Left lung (tissue), 10 donors: ENCODE data around the gene LATS2. TPM values are rescaled to one million over a fixed set of nuclear protein-coding genes. Genes with fewer than 3 reads are reported as not detected.
A peak's percentile ranks its signal among the peaks of the same experiment; 100 is the strongest.

Experiments used
- ATAC-seq: fragments of 200-7000 bp; cut with Tn5 transposase; one replicate; pipeline ENCODE4 v1.9.1; 2020; ENCODE audit warnings: moderate library complexity
- DNase-seq, 4 donors: peaks; one replicate each; pipeline ENCODE4 v3.0.0-alpha.2; 2013 to 2020
- H3K27ac ChIP-seq, 2 donors: fragments of 200-600 bp; sonication (generic) in 1 of 2; one replicate each; pipeline versions ENCODE4 v1.5.0 to v1.8.0; 2020 to 2021
- H3K27me3 ChIP-seq, 2 donors: fragments of 200-600 bp; sonication (generic) in 1 of 2; one replicate each; pipeline versions ENCODE4 v1.5.0 to v1.8.0; 2020 to 2021
- H3K36me3 ChIP-seq, 2 donors: fragments of 200-600 bp; sonication (generic) in 1 of 2; one replicate each; pipeline versions ENCODE4 v1.5.0 to v1.8.0; 2020 to 2021
- H3K4me1 ChIP-seq, 2 donors: fragments of 200-600 bp; one replicate each; pipeline ENCODE4 v1.8.0; 2021
- H3K4me3 ChIP-seq, 2 donors: fragments of 200-600 bp; sonication (generic) in 1 of 2; one replicate each; pipeline versions ENCODE4 v1.5.0 to v1.8.0; 2020 to 2021; ENCODE audit warnings: mild to moderate bottlenecking in 1 of 2
- H3K9me3 ChIP-seq, 2 donors: fragments of 200-600 bp; sonication (generic) in 1 of 2; one replicate each; pipeline versions ENCODE4 v1.5.0 to v1.8.0; 2020 to 2021
- CTCF ChIP-seq, 2 donors: fragments of 200-600 bp; sonication (generic) in 1 of 2; IDR thresholded peaks; one replicate each; pipeline versions ENCODE4 v1.5.0 to v1.8.0; 2021; ENCODE audit warnings: antibody characterized with exemption in 2 of 2
- intact Hi-C, 2 donors: fragments of 100-400 bp; cut with DNase I; formaldehyde crosslinking; loops; one replicate each; pipeline versions ENCODE4 v1.11.2 to v1.14.2; 2022
- polyA plus RNA-seq, 6 donors: library from polyadenylated mRNA; unstranded; fragments of 120-200 nt; gene quantifications; one replicate each; pipeline ENCODE4 v1.2.1, GENCODE V29; 2013; ENCODE audit not compliant: insufficient read length in 6 of 6
- total RNA-seq, 2 donors: library from RNA; stranded (reverse); fragmentation: NEBNext Ultra II Directional; extraction: Animal tissue kit (Norgen Biotek cat#: 25700); gene quantifications; one replicate each; pipeline ENCODE4 v1.2.1, GENCODE V29; 2021
- donor health status: DM: no; HTN: yes; CAD: no.
- donor health status: DM: no; HTN: no; CAD: no.

The LATS2 gene
- total and polyA plus RNA-seq, 8 donors: 13.2 to 31.9 (median 17.0) TPM

DNA sequence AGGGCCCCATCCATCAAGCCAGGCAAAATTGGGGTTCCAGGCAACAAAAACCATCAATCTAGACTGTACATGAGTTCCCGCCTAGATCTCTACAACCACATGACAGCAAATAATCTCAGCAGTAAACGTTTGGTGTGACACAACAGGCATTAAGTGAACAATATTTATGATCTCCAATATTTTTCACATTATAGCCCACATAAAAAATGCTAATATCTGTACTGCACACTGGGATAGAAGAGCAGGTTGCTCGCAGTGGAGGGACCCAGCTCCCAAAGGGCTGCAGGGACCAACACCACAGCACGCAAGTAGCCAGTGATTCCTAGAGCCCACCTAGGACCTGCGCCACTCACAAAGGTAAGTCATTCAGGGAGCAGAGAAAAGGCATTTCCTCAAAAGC lies 25.9 kb downstream of the LATS2 start:
- Histone ChIP-seq H3K27ac (peak overlapping the region in 1 of 2 donors; percentile 80), H3K36me3 (no peaks in the 10 kb centered on the region), H3K27me3 (no peaks in the 10 kb centered on the region), H3K9me3 (no peaks in the 10 kb centered on the region), H3K4me3 (no peak overlapping the region), H3K4me1 (peaks cover 37 to 86% of the 10 kb centered on the region in 2 donors)
- DNase-seq: no peak
- intact Hi-C loops: no loop called here
- no peak for TF ChIP-seq CTCF (IDR thresholded peaks at IDR 0.05)
- no peak for ATAC-seq

GRCh38 chr13:21034603-21035191 lies 26.7 kb downstream of the LATS2 start:
- no peak for TF ChIP-seq CTCF (IDR thresholded peaks at IDR 0.05)
- H3K9me3 ChIP-seq: no peaks in the 10 kb centered on the region
- peak overlapping the region; percentile 71 to 80 for H3K27ac ChIP-seq
- DNase-seq (no peak), ATAC-seq (peak; percentile 7)
- peaks cover 37 to 78% of the 10 kb centered on the region in 2 donors for H3K4me1 ChIP-seq
- H3K27me3 ChIP-seq: no peaks in the 10 kb centered on the region
- intact Hi-C loops: no loop called here
- H3K4me3 ChIP-seq: no peak overlapping the region
- H3K36me3 ChIP-seq: no peaks in the 10 kb centered on the region

GRCh38 chr13:21033856-21034602 lies 27.4 kb downstream of the LATS2 start:
- intact Hi-C loops: no loop called here
- no peak for TF ChIP-seq CTCF (IDR thresholded peaks at IDR 0.05)
- H3K9me3 ChIP-seq: no peaks in the 10 kb centered on the region
- H3K4me1 ChIP-seq: peaks cover 37 to 71% of the 10 kb centered on the region in 2 donors
- peak overlapping the region; percentile 71 to 80 for H3K27ac ChIP-seq
- H3K4me3 ChIP-seq: no peak overlapping the region
- H3K27me3 ChIP-seq: no peaks in the 10 kb centered on the region
- ATAC-seq (peak; percentile 84), DNase-seq (no peak)
- no peaks in the 10 kb centered on the region for H3K36me3 ChIP-seq

DNA sequence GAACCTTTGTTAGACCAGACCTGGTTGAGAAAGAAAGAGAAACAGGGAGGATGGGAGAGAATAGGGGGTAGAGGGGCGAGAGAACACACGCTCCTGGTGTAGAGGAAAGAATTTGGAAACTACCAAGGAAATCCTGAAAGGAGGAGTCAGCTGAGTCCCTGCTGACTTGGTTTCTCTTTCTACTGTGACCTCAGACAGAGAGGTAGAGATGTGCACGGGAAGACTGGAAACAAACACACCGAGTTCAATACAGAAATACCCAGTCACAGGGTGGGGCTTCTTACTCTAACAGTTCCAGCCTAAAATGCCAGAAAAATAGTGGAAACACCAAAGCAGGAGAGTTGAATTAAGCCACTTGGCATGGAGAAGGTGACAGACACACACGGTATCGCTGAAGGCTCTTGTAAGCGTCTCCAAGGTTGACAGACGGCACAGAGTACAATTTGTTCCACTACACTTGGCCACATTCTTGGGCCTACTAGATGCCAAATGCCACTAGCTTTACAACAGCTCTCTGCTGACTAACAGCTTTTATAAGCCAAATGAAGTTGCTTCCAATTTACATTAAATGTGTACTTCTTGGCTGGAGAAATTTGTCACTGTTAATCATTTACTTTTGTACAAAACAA lies 28.1 kb downstream of the LATS2 start:
- Histone ChIP-seq H3K9me3 (no peaks in the 10 kb centered on the region), H3K36me3 (no peaks in the 10 kb centered on the region), H3K4me3 (no peak overlapping the region), H3K27ac (peak overlapping the region; percentile 71 to 80), H3K27me3 (no peaks in the 10 kb centered on the region), H3K4me1 (peaks cover 37 to 64% of the 10 kb centered on the region in 2 donors)
- intact Hi-C loops: no loop called here
- ATAC-seq: peak; percentile 91
- no peak for TF ChIP-seq CTCF (IDR thresholded peaks at IDR 0.05)
- DNase-seq: peak in 1 of 4 donors; percentile 52

DNA sequence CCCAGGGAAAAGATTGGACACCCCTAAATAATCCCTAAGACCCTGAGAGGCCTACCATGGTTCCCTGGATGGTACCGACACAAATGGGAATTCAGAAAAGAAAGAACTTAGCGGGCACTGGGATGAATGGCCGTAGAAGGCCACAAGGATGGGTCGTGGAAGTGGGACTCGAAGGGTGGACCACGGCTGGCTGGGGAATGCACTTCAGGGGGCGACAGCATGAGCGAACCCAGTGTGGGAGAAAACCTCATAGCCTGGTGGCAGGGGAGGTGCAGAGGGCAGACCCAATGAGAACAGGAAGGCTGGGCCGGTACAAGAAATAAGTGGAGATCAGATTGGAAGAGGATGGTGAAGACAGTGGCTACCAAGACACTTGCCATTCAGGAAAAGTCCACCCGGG lies 28.7 kb downstream of the LATS2 start:
- no peaks in the 10 kb centered on the region for H3K36me3 ChIP-seq
- H3K27ac ChIP-seq: peak overlapping the region; percentile 71 to 80
- peaks cover 37 to 57% of the 10 kb centered on the region in 2 donors for H3K4me1 ChIP-seq
- ATAC-seq (no peak), DNase-seq (no peak)
- intact Hi-C loops: no loop called here
- no peaks in the 10 kb centered on the region for H3K27me3 ChIP-seq
- no peak overlapping the region for H3K4me3 ChIP-seq
- H3K9me3 ChIP-seq: no peaks in the 10 kb centered on the region
- TF ChIP-seq CTCF (IDR thresholded peaks at IDR 0.05): no peak
